ENCODE measurements around the gene ASCL2.

Gene ASCL2

GRCh38 chr11:2272228-2272945, 2.0 kb upstream of the ASCL2 start:
- DNase-seq (ENCODE audit: low spot score): no peak

DNA sequence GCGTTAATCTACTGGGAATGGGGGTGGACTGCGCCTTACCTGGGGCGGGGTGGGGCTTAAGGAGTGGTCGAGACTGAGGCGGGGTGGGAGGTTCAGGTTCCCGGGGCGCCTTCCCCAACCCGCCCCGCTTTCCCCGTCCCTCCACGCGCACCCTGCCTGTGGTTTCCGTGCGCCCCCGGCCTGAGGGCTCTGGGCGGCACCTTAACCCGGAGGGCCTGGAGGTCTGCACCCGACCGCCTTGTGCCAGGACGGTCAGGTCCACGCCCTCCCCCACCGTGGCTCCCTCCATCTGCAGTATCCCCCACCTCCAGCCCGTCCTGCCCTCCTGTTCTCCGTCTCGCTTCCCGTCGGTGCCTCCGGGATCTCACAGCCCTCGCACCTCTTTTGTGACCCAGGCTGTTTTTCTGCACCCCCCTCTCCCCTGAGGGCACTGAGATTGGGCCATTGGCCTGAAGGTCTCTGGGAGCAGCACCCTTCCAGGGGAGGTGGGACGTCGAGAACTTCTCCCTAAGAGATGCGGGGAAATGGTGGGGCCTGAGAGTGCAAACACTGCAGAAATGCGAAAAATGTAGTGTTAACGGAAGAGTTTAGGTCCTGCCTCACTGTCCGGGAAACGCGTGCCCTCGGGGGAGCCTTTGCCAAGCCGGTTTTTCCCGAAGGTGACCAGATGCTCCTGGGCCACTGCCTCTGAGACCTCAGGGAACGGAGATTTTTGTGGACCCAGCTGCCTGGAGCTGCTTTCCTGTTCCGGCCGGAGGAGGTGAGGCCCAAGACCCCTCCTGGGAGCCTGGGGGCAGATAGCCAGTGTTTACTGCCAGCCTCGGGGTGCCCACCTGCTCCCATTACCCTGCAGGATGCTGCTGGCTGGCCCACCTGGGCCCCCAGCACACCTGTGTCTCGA, 1.2 kb upstream of the ASCL2 start:
- DNase-seq (ENCODE audit: low spot score): no peak

GRCh38 chr11:2271077-2271326, 614 bp upstream of the ASCL2 start:
- no peak for DNase-seq (ENCODE audit: low spot score)

DNA sequence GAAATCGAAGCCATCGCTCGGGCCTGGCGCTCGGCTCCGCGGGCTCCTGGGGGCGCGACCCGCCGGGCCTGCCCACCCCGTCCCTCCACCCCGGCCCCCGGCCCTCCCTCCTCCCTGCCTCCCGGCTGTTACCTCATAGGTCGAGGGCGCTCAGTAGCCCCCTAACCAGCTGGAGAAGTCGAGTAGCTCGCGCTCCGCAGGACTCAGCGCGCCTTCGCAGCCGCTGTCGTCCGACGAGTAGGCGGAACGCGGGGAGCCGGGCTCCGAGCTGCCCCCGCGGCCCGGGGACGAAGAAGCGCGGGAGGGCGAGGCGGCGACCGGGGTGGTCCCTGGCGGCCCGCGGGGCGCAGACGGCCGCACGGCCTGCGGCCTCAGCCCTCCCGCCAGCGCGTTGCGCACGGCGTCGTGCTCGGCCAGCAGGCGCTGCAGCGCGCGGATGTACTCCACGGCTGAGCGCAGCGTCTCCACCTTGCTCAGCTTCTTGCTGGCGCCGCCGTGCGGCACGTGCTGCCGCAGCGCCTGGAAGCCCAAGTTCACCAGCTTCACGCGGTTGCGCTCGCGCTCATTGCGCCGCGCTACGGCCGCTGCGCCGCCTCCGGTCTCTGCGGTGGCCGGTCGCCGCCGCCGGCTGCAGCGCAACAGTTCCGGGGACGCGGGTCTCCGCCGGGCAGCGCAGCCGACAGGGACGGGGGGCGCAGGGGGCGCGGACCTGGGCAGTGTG, 627 bp downstream of the ASCL2 start:
- no peak for DNase-seq (ENCODE audit: low spot score)

GRCh38 chr11:2268729-2269600, 1.4 kb downstream of the ASCL2 start:
- no peak for DNase-seq (ENCODE audit: low spot score)

DNA sequence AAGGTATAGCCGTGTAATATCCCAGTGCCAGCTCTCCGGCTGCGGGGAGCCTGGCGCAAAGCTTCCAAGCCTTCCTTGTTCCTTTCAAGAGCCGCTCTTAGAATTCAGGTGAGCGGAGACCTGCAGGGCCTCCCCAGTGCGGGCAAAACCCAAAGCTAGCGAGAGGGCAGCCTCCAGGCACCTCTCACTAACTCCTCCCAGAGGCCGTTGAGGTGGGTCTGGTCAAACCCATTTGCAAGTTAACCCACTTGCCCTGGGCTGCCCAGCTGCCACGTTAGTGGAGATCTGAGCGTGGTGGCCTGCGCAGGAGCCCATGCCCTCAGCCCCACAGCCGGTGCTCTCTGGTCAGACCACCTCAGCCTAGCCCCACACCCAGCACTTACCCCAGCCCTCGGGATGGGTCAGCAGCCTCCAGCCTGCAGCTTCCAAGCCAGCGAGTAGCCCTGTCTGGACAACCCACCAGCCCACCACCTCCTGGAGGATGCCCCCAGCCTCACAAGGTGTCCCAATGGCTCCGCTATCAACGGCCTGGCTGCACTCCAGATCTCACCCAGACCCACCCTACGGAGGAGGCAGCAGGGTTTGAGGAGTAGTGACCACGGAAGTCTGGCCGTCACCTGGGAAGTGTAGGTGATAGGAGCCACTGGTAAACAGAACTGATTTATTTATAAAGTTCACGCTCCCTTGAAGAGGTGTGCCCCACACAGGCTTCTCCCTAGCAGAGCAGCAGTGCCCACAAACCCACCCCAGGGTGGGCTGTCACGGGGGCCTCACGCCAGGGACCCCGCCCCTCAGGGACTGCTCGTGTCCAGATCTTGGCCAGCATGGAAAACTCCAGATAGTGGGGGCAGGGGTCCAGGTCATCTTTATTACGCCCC, 2.3 kb downstream of the ASCL2 start:
- DNase-seq (ENCODE audit: low spot score): no peak

- DNase-seq (ENCODE audit: low spot score): no peak
Observed at GRCh38 chr11:2267306-2267850, 3.0 kb downstream of the ASCL2 start.

DNA sequence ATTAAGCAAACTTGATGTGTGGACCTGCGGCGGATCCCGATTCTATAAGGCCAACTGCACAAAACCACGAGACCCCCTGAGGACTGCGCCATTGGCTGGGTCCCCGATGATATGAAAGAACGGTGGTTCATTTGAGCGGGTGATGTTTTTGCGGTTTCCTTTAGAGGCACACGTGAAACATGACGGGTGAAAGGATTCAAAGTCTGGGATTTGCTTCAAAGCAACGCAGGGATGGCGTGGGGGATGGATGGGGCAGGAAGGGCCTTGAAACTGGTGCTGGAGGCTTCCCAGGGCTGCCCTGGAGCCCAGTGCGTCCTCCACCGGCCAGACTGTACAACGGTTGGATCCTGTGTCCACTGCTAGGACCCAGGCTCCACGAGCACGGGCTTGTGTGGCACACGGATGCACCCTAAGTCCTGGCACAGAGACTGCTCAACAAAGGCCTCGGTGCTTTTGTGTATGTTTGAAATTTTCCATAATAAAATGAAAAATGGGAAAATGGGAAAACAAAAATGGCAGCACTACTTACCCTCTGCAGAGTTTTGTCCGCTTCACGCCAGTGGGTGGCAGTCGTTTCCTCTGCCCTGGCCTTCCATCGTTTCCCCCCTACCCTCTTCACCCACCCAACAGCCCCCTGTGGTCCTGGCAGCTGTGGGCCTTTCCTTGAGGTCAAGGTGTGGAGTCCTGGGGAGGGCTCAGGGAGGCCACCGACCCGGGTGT, 3.6 kb downstream of the ASCL2 start:
- no peak for DNase-seq (ENCODE audit: low spot score)

DNA sequence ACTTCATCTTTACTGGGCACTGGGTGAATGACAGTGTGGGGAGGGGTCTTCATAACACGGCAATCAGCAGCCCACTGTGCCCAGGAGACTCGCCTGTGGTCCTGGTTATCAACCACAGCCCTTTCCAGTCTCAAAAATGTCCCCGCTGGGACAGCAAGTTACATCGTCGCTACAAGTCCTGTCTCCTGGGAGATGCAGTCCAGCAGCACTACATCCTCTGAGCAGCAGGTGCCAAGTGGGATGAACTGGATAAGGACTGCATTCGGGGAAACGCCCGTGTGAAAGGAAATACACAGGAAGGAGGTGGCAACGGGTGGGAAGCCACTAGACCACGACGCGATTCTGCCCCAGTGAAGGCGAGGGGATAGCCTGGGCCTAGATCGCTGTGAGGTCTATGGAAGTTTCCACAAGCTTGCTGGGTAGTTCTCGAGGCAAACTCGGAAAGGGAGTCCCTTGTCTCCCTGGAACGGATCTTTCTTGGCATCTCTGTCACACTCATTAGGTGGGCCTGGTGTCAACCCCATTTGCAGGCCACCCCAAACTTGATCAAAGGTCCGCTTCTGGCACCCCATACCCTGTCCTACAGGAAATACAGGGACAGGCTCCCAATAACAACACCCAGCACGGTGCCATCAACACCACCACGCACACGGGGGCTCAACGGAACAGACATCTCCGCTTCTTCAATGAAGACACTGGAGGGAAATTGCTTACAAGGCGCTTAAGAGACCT, 4.4 kb downstream of the ASCL2 start:
- no peak for DNase-seq (ENCODE audit: low spot score)

- no peak for DNase-seq (ENCODE audit: low spot score)
Observed at GRCh38 chr11:2265396-2265795, 5.0 kb downstream of the ASCL2 start.

DNA sequence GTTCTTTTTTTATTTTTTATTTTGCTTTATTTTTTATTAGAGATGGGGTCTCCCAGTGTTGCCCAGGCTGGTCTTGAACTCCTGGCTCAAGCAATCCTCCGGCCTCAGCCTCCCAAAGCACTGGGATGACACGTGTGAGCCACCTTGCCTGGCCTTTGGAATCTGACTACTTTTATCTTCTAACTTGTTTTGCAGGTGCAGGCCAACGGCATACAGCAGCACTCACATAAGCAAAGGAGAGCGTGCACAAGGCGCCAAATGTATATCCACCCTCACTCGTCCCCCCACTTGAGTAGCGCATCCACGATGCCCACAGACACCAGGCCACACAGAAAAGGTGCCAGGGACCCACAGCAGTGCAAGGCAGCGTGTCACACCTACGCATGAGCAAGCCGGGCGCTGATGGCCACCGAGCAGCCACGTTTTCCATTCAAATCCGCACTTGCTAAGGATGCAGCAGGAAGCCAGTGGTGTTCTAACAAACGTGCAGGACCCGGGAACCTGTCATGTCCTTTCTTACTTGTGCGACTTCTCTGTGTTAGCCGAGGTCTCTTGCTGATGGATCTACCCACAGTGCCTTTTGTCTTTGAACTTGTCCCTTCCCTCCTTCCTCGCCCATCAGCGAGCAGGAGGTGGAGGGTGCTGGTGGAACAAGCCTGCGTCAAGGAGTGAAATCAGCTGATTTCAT, 5.9 kb downstream of the ASCL2 start:
- DNase-seq (ENCODE audit: low spot score): no peak

GRCh38 chr11:2263724-2264360, 6.5 kb downstream of the ASCL2 start:
- DNase-seq (ENCODE audit: low spot score): no peak

DNA sequence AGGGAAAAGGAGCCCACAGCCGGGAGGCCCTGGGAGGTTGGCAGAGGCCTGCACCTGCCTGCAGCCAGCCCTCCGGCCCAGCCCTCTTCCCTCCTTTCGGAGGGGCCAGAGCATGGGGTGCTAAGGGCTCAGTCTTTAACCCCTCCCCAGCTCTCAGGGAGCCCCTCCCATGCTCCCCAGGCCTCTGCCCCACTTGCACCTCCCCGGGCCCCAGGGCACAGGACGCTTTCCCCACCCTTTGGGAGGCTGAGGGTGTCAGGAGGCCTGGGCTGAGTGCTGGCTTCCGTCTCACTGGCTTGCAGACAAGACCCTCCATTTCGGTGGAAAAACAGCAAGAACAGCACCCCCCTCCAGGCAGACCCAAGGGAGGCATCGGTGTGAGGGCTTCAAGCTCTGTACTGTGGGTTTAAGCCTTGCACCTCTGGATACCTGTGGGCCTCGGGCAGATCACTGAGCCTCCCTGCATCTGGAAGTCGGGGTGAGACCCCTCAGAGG, 7.3 kb downstream of the ASCL2 start:
- DNase-seq (ENCODE audit: low spot score): no peak

GRCh38 chr11:2262301-2263070, 7.9 kb downstream of the ASCL2 start:
- no peak for DNase-seq (ENCODE audit: low spot score)

- DNase-seq (ENCODE audit: low spot score): no peak
Observed at GRCh38 chr11:2261436-2262230, 8.8 kb downstream of the ASCL2 start.

Measured in hepatic stellate cell (primary cell).